GM18511 (cell line): Measurements from ENCODE around the gene ZHX3.
"Not testable (repeated sequence)": the region's sequence is repeated elsewhere in the genome, so short reads cannot be mapped to it uniquely, and the experiment has no call there.

Source experiments
- ATAC-seq: cut with Tn5 transposase; IDR thresholded peaks from one replicate; pipeline ENCODE4 v1.9.1; 2021; ENCODE audit warnings: mild to moderate bottlenecking, moderate library complexity; ENCODE audit not compliant: unreplicated experiment

The ZHX3 gene

GRCh38 chr20:41137614-41138474 is 179.7 kb downstream of the ZHX3 start:
- ATAC-seq, result peak; percentile 10

- ATAC-seq, result peak; percentile 57
These were observed 180.6 kb downstream of the ZHX3 start, which contains the start of gene PLCG1 for GRCh38 chr20:41136680-41137613. PLCG1 (plus strand) TSS chr20:41137543; CDS start chr20:41137642, 99 bp downstream.

- ATAC-seq, result no peak
These were observed 181.4 kb downstream of the ZHX3 start for GRCh38 chr20:41135888-41136679.

- ATAC-seq, result no peak
These were observed 182.2 kb downstream of the ZHX3 start for GRCh38 chr20:41135187-41135887.

- ATAC-seq, result no peak
These were observed 183.0 kb downstream of the ZHX3 start for GRCh38 chr20:41134362-41135186.

GRCh38 chr20:41133709-41134361 is 183.7 kb downstream of the ZHX3 start:
- peak; percentile 63 for ATAC-seq

- not testable (repeated sequence) for ATAC-seq
These were observed 185.1 kb downstream of the ZHX3 start for GRCh38 chr20:41132388-41132775.

- ATAC-seq, result no peak
These were observed 185.7 kb downstream of the ZHX3 start for GRCh38 chr20:41131594-41132387.
